Tibial nerve (tissue), 4 donors: ENCODE data around the gene EXOC3.

ENCODE experiments used
- EP300 ChIP-seq, 2 donors: sonication (generic); formaldehyde crosslinking; IDR thresholded peaks; one replicate each; pipeline ENCODE4 v1.6.1; 2017; ENCODE audit warnings: antibody characterized with exemption in 2 of 2, mild to moderate bottlenecking in 1 of 2
- POLR2A ChIP-seq, 2 donors: fragments of 450-650 bp; IDR thresholded peaks; one replicate each; pipeline ENCODE4 v1.6.1; 2017; ENCODE audit warnings: antibody characterized with exemption in 2 of 2, mild to moderate bottlenecking in 2 of 2, moderate library complexity in 2 of 2
- TF ChIP-seq, protein P1 (sequence below), 5 experiments: fragments of 200-600 bp in 3 of 5; fragments of 450-650 bp in 2 of 5; sonication (generic) in 3 of 5; IDR thresholded peaks; one replicate each; pipeline ENCODE4 v1.5.1; 2016 to 2019; ENCODE audit warnings: antibody characterized with exemption in 5 of 5, mild to moderate bottlenecking in 3 of 5, moderate library complexity in 2 of 5

DNA sequence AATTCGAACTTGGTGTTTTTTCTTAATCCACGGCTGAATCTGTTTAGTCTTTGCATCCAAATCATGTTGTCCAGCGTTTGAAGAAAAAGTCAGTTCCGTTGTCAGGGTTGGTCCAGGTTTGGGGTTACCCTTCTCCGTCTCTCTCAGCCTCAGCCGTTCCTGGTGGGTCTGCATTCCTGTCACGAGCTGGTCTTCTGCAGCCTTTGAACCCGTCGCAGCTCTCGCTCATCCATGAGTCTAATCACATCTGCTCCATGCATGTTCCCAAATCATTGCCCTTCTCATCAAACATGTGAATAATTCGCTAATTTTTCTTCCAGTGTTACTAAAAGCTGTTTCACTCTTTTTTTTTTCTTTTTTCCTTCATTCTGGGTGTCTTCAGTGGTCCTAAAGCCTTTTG is 39.0 kb upstream of the EXOC3 start:
- TF ChIP-seq EP300 (IDR thresholded peaks at IDR 0.05), result no peak
- TF ChIP-seq, protein P1, sequence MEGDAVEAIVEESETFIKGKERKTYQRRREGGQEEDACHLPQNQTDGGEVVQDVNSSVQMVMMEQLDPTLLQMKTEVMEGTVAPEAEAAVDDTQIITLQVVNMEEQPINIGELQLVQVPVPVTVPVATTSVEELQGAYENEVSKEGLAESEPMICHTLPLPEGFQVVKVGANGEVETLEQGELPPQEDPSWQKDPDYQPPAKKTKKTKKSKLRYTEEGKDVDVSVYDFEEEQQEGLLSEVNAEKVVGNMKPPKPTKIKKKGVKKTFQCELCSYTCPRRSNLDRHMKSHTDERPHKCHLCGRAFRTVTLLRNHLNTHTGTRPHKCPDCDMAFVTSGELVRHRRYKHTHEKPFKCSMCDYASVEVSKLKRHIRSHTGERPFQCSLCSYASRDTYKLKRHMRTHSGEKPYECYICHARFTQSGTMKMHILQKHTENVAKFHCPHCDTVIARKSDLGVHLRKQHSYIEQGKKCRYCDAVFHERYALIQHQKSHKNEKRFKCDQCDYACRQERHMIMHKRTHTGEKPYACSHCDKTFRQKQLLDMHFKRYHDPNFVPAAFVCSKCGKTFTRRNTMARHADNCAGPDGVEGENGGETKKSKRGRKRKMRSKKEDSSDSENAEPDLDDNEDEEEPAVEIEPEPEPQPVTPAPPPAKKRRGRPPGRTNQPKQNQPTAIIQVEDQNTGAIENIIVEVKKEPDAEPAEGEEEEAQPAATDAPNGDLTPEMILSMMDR (IDR thresholded peaks at IDR 0.05), result no peak
- no peak for TF ChIP-seq POLR2A (IDR thresholded peaks at IDR 0.05)
